Activated CD8-positive, alpha-beta memory T cell treated with anti-CD3 and anti-CD28 coated beads, Interleukin-2, amount 50 U/mL, for 48 hours (primary cell): ENCODE results near the gene C21orf58.
A peak's percentile ranks its signal among the peaks of the same experiment; 100 is the strongest.

Source experiments
- DNase-seq: peaks from one replicate; pipeline ENCODE4 v3.0.0-alpha.2; 2020

The C21orf58 gene

DNA sequence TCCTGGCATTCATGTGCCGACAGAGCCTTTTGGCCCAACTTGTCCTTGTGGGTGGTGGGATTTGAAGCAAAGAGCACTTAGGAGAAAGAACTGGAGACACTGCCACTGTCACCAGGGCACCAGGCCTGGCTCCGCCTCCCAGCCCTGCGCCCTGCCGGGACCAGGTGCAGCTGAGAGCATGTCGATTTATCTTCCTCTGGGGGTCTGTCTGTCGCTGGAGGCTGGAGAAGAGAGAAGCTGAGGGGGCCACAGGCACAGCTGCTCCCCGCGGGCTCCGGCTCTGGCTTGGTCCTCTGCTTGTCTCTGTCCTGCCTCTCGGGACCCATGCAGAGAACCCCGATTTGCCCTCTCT is 28.5 kb upstream of the C21orf58 start:
- DNase-seq: no peak

- no peak for DNase-seq
These were observed 27.9 kb upstream of the C21orf58 start for GRCh38 chr21:46351476-46352163.

DNA sequence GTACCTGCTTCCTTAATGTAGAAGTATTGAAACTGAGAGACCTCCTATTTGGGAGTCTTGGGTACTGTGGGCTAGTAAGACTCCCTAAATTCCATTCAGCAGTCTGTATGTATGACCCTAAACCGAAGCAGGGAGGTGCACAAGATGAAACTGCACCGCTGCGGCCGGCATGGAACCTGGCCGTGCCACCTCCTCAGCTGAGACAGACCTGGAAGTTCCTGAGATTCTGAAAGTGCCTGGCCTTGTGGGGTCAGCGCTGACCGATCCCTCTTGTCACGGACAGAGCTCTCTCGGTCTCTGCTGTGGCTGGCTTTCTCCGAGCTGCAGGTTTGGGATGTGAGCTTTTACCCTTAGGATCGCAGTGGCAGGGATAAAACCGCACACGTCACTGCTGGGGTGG is 27.3 kb upstream of the C21orf58 start:
- no peak for DNase-seq

- DNase-seq: no peak
These were observed 26.9 kb upstream of the C21orf58 start for GRCh38 chr21:46350571-46350970.

DNA sequence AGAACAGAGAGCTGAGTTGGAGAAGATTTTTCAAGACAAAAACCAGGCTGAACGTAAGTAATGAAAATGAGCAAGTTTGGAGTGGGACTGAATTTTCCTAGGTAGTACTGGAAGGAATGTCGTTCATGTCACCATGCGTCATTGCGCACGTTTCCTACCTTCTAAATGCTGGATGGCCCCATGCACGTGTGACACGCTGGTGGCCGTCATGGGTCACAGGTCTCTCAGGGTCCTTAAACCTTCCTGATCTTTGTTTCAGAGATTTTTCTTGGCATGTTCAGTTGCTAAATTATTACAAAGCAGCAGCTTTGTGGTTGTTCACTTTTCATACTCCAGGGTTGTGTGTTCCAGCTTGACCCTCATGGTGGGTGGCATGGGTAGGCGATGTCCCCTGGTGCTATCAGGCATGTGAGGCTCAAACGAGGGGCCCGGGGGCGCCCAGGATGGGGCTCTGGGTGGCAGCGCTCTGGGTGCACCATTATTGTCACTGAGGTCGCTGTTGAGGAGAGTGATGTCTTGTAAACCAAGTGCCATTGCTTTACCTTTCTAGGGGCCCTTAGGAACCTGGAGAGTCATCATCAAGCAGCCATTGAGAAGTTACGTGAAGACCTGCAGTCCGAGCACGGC is 25.6 kb upstream of the C21orf58 start:
- DNase-seq: no peak

DNA sequence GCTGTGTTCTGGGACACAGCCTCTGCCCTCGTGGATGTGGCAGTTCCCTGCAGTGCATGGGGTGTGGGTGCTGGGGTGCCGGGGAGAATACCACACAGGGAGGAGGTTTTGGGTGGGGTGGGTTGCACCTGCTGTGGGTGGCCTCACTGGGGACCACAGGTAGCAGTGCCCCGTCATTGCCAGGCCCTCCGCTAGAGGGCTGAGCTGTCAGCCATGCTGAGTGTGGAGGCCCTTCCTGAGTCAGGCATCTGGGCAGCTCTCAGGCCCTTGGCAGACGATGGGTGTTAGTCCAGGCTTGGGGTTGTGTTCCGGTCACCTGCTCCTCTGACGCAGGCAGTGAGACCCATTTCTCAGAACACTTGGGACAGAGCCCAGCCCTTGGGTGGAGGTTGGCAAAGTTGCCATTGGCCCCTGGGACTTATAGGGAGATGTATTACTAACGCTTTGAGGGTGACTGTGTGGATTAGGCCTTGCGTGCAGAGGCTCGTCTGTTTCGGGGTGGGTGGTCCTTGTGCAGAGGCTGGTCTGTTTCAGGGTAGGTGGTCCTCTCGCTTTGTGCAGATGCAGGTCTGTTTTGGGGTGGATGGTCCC is 24.2 kb upstream of the C21orf58 start:
- DNase-seq: no peak

DNA sequence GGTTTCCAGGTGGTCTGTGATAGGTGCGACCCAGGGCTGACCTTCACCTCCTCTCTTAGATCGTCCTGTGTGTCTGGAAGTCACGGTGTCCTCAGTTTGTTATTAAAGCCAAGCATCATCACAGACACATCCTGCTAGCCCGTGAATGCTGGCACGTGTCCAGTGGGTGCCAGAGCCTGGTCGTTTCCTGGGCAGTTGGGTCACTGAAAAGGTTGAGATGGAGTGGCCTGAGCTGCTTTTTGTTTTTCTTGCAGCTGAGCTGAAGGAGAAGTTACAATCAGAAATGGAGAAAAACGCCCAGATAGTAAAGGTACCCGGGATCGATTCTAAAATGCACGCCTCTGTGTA is 23.5 kb upstream of the C21orf58 start:
- DNase-seq: no peak

DNA sequence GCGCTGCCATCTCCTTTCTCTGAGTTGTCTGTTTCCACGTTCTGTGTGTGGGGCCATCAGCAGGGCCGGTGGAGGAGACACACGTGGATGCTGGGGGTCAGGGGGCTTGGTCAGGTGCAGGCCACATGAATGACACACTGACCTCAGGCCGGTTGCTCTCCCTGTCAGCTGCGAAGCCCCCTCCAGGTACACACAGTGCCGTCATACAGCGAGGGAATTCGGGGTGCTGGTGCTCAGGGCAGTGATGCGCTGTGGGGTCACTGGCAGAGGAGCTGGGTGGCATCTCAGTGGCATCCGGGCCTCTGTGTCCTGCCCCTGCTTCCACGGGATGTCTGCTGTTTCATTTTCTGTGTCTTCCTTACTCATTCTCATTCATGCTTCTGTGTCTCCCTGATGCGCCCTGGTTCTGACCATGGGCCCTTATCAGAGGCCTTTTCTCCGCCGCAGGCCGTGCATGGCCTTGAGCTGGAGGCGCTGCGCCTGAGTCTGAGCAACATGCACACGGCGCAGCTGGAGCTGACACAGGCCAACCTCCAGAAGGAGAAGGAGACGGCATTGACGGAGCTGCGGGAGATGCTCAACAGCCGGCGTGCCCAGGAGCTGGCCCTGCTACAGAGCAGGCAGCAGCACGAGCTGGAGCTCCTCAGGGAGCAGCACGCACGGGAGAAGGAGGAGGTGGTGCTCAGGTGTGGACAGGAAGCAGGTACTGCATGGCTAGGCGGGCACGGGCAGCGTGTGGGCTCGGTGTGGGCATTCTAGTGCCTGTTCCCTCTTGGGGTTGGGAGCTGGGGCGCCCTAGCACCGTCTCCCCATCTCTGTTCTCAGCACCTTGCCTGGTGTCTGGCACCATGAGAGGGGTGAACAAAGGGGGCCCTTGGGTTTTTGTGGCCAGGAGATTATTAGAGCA is 22.9 kb upstream of the C21orf58 start:
- DNase-seq: no peak

DNA sequence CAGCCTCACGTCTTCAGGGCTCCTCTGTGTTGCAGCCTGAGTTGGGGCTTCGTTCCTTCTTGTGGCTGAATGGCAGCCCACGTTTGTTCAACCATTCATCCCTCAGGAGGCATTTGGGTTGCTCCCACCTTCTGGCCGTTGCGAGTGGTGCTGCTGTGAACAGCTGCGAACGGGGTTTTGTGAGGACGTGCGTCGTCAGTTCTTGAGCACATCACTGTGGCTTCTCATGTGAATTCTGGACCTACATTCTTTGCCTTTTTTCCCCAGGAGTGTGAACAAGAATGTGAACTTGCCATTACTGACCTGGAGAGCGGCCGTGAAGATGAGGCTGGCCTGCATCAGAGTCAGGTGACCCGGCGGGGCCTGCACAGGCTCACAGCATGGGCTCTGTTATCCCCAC is 22.2 kb upstream of the C21orf58 start:
- no peak for DNase-seq

DNA sequence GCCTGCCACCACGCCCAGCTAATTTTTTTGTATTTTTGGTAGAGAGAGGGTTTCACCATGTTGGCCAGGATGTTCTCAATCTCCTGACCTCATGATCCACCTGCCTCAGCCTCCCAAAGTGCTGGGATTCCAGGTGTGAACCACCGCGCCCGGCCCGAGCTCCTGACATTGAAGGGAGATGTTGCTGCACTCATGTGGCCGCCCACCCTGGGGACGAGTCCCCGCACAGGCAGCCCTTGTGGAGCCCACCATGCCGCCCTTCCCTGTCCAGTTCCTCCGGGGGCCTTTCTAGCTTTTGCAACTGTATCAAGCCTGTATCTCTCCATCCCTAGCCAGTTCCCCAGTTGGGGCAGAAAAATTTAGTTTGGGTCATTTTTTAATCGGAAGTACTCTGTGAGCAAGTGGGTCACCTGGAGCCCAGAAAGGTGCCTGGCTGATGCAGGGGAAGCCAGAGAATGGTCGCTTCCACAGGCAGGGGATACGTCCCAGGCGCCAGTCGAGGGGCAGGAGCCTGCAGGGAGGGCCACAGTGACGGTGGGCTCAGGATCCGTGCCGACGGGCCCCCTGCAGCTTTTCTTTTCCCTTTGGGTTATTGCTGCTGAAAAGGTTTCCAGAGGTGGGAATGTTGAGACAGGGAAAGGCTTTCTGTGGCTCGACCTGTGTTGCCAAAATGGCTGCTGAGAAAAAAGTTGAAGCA is 20.7 kb upstream of the C21orf58 start:
- DNase-seq: no peak

- no peak for DNase-seq
These were observed 17.3 kb upstream of the C21orf58 start for GRCh38 chr21:46340998-46341397.

DNA sequence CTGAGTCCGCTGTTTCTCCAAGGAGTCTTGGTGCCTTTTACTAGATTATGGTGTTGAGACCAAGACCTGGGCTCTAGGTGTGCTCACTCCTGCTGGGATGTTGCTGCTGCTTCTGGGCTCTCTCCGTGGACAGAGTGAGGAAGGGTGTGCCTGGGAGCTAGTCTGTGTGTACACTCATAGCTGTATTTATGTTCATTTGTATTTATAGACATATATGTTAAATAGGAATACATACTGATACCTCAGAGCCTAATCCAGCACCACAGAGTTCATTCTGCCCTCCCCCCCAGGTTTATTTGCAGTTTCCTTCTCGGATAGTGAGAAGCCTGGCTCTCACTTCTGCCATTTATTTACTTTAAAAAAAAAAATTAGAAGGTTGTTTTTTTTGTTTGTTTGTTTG is 12.9 kb upstream of the C21orf58 start:
- DNase-seq: no peak

- no peak for DNase-seq
These were observed 10.9 kb upstream of the C21orf58 start for GRCh38 chr21:46334351-46335140.

- DNase-seq: no peak
These were observed 6.1 kb upstream of the C21orf58 start for GRCh38 chr21:46329796-46330195.

GRCh38 chr21:46328151-46328550 is 4.5 kb upstream of the C21orf58 start:
- no peak for DNase-seq

- no peak for DNase-seq
These were observed 4.0 kb upstream of the C21orf58 start for GRCh38 chr21:46327711-46328110.

DNA sequence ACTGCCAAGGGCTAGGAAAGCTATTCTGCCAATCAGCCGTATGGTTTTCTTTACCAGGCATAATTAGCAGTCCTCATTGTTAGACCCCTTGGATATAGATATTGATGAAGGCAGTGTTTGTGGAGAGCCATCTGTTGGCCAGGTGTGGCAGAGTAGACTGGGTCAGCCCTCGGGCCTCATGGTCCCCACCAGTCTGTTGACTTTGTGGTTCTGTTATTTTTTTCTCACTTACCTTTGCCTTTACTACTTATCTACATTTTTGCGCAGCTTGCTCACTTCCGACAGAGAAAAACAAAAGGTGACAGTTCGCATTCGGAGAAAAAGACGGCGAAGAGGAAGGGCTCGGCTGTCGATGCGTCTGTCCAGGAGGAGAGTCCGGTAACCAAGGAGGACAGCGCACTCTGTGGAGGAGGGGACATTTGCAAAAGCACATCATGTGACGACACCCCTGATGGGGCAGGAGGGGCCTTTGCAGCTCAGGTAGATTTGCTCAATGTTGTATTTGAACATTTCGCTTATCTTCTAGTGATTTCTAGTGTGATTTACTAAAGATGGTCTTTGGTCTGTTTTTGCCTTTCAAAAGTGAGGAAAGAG is 2.5 kb upstream of the C21orf58 start:
- no peak for DNase-seq

- peak; percentile 73 for DNase-seq
These were observed 1.6 kb upstream of the C21orf58 start for GRCh38 chr21:46325073-46325912.

- DNase-seq: peak; percentile 93
These were observed 861 bp upstream of the C21orf58 start for GRCh38 chr21:46324390-46325072.

DNA sequence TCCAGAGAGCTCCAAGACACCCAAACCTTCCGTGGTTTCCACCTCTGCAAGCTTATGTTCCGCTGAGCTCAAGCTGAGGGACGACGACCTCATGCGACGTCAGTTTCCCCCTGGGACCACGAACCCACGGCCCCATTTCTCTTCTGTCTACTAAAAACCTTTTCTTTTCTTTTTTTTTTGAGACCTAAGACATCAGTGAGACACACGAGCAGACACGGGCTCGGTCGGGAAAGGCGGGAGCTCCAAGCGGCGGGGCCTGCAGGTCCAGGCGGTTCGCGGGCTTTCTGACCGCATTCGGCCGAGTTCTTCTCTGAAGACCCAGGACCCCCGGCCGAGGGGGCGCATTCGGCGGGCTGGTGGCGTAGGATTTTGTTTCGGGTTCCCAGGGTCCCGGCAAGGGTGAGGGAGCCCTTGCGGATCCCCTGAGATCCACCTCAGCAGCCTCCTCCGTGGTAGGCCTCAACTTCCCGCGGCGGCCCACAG is 402 bp downstream of the C21orf58 start:
- DNase-seq: no peak
